ENCODE data around the gene CTBP1.
"Not testable (repeated sequence)": the region's sequence is repeated elsewhere in the genome, so short reads cannot be mapped to it uniquely, and the experiment has no call there.

The CTBP1 gene

DNA sequence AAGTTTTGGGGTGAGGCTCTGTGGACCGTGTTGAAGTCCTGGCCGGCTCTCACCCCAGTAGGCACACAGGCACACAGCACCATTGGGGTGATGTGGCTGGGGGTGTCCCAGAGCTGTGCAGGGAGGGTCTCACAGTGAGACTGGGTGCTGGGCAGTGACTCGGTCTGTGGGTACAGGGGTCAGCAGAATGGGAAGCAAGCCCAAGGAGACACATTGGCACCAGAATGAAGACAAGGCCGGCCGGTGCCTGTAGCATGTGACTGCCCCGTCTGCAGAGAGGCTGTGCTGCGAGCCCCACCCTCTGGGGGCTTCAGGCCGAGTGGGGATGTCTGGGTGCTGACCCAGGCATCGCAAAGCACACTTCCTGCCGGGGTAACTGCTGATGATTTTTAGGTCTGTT is 46.0 kb upstream of the CTBP1 start:
- no peak overlapping the region for H3K4me3 ChIP-seq (replicated peaks; ENCODE audit: low read depth, low read length)

DNA sequence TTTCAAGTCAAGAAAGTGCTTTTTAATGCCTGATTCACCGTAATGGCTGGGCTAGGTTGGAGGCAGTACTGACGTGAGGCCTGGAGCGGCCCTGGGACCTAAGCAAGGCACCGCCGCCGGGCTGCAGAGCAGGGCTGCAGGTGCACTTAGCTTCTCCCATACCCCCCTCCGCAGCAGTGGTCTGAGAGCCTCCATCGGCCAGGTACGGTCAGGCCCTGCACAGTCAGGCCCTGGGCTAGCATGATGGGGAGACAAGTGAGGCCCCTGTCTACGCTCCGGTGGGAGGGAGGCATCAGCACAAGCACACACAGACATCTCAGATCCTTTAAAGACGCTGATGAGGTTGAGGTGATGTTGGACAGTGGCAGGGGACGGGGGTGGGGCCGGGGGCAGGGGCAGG is 45.5 kb upstream of the CTBP1 start:
- DNase-seq (ENCODE audit: low read depth) = no peak
- TF ChIP-seq, protein P1, sequence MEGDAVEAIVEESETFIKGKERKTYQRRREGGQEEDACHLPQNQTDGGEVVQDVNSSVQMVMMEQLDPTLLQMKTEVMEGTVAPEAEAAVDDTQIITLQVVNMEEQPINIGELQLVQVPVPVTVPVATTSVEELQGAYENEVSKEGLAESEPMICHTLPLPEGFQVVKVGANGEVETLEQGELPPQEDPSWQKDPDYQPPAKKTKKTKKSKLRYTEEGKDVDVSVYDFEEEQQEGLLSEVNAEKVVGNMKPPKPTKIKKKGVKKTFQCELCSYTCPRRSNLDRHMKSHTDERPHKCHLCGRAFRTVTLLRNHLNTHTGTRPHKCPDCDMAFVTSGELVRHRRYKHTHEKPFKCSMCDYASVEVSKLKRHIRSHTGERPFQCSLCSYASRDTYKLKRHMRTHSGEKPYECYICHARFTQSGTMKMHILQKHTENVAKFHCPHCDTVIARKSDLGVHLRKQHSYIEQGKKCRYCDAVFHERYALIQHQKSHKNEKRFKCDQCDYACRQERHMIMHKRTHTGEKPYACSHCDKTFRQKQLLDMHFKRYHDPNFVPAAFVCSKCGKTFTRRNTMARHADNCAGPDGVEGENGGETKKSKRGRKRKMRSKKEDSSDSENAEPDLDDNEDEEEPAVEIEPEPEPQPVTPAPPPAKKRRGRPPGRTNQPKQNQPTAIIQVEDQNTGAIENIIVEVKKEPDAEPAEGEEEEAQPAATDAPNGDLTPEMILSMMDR (IDR thresholded peaks at IDR 0.05; ENCODE audit: low read length, missing control alignments) = no peak
- no peak overlapping the region for H3K4me3 ChIP-seq (replicated peaks; ENCODE audit: low read depth, low read length)

More for the DNA sequence above, 46.0 kb upstream of the CTBP1 start:
- TF ChIP-seq, protein P1 (IDR thresholded peaks at IDR 0.05; ENCODE audit: low read length, missing control alignments) = no peak
- DNase-seq (ENCODE audit: low read depth) = no peak

DNA sequence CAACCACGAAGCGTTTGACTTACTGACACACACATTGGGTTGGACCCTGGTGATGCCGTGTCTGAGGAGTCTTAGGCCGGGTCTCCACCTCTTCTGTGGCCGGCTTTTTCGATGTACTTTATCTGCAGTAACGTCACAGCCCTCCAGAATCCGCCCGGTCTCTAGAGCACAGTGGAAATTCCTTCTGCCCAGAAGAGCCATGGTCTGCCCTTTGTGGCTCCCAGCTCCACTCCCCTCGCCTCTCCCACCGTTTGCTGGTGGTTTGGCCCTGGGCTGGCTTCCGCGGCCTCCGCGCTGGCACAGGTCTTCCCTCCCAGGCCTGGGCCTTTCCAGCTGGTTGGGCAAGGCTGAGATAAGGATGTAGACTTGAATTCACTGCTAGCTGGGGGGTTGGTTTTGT is 45.1 kb upstream of the CTBP1 start:
- peak; percentile 28 for DNase-seq (ENCODE audit: low read depth)
- TF ChIP-seq, protein P1 (IDR thresholded peaks at IDR 0.05; ENCODE audit: low read length, missing control alignments) = no peak
- no peak overlapping the region for H3K4me3 ChIP-seq (replicated peaks; ENCODE audit: low read depth, low read length)

DNA sequence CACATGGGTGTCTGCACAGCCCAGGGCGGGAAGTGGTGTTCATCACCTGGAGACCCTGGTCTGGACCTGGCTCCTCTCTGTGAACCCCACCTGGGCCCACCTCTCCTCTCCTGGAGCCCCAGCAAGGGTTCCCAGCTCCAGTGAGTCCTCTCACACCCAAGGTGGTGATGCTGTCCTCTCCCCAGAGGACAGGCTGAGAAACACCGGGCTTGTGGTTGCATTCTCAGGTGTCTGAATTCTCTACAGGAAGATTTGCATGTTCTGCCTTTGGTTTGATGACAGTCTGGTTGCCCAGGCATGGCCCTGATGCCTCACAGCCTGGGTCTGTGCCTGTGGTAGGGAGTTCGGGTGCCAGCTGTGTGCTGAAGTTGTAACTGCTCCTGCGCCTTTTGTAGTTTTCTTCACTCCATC is 44.6 kb upstream of the CTBP1 start:
- DNase-seq (ENCODE audit: low read depth) = no peak
- no peak overlapping the region for H3K4me3 ChIP-seq (replicated peaks; ENCODE audit: low read depth, low read length)
- TF ChIP-seq, protein P1 (IDR thresholded peaks at IDR 0.05; ENCODE audit: low read length, missing control alignments) = no peak

DNA sequence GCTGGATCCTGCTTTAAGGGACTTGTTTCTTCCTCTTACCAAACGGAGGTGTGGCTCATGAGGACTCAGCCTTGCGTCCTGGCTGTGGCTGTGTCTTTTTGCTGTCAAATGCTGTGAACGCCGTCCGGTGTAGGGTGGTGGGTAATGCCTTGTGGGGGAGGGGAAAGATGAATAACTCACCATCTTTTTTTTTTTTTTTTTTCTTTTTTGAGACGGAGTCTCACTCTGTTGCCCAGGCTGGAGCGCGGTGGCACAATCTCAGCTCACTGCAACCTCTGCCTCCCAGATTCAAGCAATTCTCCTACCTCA is 43.7 kb upstream of the CTBP1 start:
- not testable (repeated sequence) for DNase-seq (ENCODE audit: low read depth); H3K4me3 ChIP-seq (replicated peaks; ENCODE audit: low read depth, low read length)

DNA sequence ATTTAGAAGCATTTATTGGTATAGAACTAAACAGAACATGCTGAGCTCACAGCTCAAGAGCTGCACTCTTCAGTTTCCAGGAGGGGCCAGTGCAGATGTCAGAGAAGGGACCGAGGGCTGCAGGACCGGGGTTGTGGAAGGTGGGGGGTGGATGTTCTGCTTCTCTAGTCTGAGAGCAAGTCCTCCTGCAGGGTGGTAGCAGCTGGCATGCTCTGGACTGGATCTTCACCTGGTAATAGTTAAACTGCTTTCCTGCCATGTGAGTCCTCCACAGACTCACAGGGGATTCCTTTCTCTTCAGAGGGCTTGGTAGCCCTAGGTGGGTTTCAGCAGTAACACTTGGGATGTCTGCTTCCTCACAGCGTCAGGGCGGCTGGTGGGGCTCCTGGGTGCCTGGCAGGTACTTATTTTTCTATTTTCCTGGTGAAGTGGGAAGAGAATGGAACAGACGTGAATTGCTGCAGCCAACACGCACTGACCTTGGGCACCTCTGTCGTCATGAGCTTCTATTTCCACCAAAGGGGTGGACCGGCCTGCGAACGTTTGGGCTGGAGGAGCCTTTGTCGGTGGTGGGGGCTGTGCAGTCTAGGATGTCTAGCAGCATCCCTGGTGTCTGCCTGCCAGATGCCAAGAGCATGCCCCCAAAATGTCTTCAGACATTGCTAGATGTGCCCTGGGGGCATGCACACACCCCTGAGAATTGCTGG is 43.2 kb upstream of the CTBP1 start:
- no peak for DNase-seq (ENCODE audit: low read depth)
- TF ChIP-seq, protein P1 (IDR thresholded peaks at IDR 0.05; ENCODE audit: low read length, missing control alignments) = no peak
- no peak overlapping the region for H3K4me3 ChIP-seq (replicated peaks; ENCODE audit: low read depth, low read length)

DNA sequence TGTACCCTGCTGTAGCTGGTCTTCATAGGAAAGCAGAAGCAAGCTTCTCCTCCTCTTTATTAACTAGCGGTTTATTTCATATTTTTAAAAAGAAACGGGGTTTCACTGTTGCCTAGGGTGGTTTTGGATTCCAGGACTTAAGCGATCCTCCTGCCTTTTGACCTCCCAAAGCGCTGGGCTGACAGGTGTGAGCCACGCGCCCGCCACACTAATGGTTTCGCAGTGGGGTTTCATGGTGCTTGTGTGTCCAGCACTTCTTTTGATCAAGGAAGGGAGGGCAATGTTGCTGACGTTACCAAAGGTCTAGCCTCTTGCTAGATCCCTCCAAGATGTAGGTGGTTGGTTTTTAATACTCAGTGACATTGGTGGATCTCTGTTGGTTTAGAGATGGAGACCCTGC is 42.2 kb upstream of the CTBP1 start:
- DNase-seq (ENCODE audit: low read depth) = no peak
- TF ChIP-seq, protein P1 (IDR thresholded peaks at IDR 0.05; ENCODE audit: low read length, missing control alignments) = no peak
- H3K4me3 ChIP-seq (replicated peaks; ENCODE audit: low read depth, low read length) = peak overlapping the region; percentile 79

Data from fibroblast of pulmonary artery (primary cell).